Transverse colon (tissue), 3 donors: ENCODE results near the gene ZNF658.
"Not testable (repeated sequence)": the region's sequence is repeated elsewhere in the genome, so short reads cannot be mapped to it uniquely, and the experiment has no call there.

ENCODE experiments used
- CTCF ChIP-seq, 5 experiments: fragments of 200-600 bp in 3 of 5; fragments of 450-650 bp in 2 of 5; sonication (generic) in 3 of 5; IDR thresholded peaks; 1 replicate in 2 of 5; 2 replicates in 3 of 5; pipeline ENCODE4 v1.5.1; 2016 to 2017; ENCODE audit warnings: antibody characterized with exemption in 5 of 5, inconsistent platforms in 3 of 5, mild to moderate bottlenecking in 2 of 5, moderate library complexity in 1 of 5
- EP300 ChIP-seq: sonication (generic); formaldehyde crosslinking; IDR thresholded peaks from one replicate; pipeline ENCODE4 v1.6.1; 2017; ENCODE audit warnings: antibody characterized with exemption, low read depth

- not testable (repeated sequence) for TF ChIP-seq CTCF (IDR thresholded peaks at IDR 0.05); EP300
Observed at GRCh38 chr9:66939878-66940830, 39.6 kb downstream of the ZNF658 start.
